ENCODE data around the gene ALG1.
"Not testable (repeated sequence)": the region's sequence is repeated elsewhere in the genome, so short reads cannot be mapped to it uniquely, and the experiment has no call there.

ALG1 gene

GRCh38 chr16:5075637-5076036 lies 4.0 kb downstream of the ALG1 start:
- WGBS, 2 experiments (ENCODE audit: insufficient coverage in 2 of 2) = 85 to 94% methylated on average over 4 to 5 of the region's 5 CpGs
- no peak overlapping the region for H3K4me3 ChIP-seq (ENCODE audit: extremely low read depth, insufficient read depth, low read length, poor library complexity, severe bottlenecking)

GRCh38 chr16:5077304-5077703 lies 5.7 kb downstream of the ALG1 start:
- H3K4me3 ChIP-seq (ENCODE audit: extremely low read depth, insufficient read depth, low read length, poor library complexity, severe bottlenecking) = no peak overlapping the region
- no peaks in the 10 kb centered on the region for H3K4me1 ChIP-seq (ENCODE audit: control insufficient read depth, insufficient read depth, low read length, poor library complexity, severe bottlenecking)
- 95 to 96% methylated on average over 10 to 13 of the region's 13 CpGs for WGBS, 2 experiments (ENCODE audit: insufficient coverage in 2 of 2)
- H3K9me3 ChIP-seq (ENCODE audit: control insufficient read depth, low read length) = no peaks in the 10 kb centered on the region
- no peak overlapping the region for H3K27ac ChIP-seq (ENCODE audit: low read depth, low read length, severe bottlenecking)
- peaks cover 40% of the 10 kb centered on the region for H3K36me3 ChIP-seq (ENCODE audit: control insufficient read depth, insufficient read depth, low read length)

More at GRCh38 chr16:5075637-5076036, 4.0 kb downstream of the ALG1 start:
- H3K27ac ChIP-seq (ENCODE audit: low read depth, low read length, severe bottlenecking) = no peak overlapping the region
- H3K36me3 ChIP-seq (ENCODE audit: control insufficient read depth, insufficient read depth, low read length) = peaks cover 38% of the 10 kb centered on the region
- H3K9me3 ChIP-seq (ENCODE audit: control insufficient read depth, low read length) = no peaks in the 10 kb centered on the region
- no peaks in the 10 kb centered on the region for H3K4me1 ChIP-seq (ENCODE audit: control insufficient read depth, insufficient read depth, low read length, poor library complexity, severe bottlenecking)

DNA sequence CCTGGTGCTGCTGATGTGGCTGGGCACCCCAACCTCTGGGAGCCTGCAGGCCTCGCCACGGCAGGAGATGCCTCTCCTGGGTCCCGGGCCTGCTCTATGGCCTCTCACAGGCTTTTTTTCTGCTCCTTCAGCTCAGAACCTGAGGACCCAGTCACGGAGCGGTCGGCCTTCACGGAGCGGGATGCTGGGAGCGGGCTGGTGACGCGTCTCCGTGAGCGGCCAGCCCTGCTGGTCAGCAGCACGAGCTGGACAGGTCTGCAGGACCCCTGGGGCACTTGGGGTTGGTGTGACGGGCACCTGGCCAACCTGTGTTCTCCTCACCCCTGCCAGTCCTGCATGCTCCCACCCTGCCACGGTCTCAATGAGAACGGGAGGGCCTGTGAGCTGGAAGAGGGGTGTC lies 7.0 kb downstream of the ALG1 start:
- Histone ChIP-seq H3K9me3 (ENCODE audit: control insufficient read depth, low read length) (no peaks in the 10 kb centered on the region), H3K27ac (ENCODE audit: low read depth, low read length, severe bottlenecking) (no peak overlapping the region), H3K4me3 (ENCODE audit: extremely low read depth, insufficient read depth, low read length, poor library complexity, severe bottlenecking) (no peak overlapping the region), H3K36me3 (ENCODE audit: control insufficient read depth, insufficient read depth, low read length) (peaks cover 40% of the 10 kb centered on the region), H3K4me1 (ENCODE audit: control insufficient read depth, insufficient read depth, low read length, poor library complexity, severe bottlenecking) (no peaks in the 10 kb centered on the region)
- WGBS, 2 experiments (ENCODE audit: insufficient coverage in 2 of 2) = 91 to 96% methylated on average over 5 to 14 of the region's 17 CpGs

DNA sequence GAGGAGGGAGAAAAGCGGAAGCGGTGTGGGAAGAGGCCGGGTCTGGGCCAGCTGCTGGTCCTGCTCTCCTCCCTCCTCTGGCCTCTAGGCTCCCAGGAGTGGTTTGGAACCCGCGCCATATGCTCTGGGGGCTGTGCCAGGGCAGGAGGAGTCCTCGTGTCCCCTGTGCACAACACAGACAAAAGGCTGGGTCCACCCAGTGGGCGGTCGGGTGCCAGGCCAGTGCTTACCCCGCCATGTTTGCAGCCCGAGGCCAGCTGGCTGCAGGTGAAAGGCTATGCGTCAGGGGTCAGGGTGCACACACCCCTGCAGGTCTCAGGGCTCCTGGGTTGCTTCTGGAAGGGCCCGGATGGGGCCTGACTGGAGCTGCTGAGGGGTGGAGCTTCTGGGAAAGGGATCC lies 8.8 kb downstream of the ALG1 start:
- not testable (repeated sequence) for H3K4me3 ChIP-seq (ENCODE audit: extremely low read depth, insufficient read depth, low read length, poor library complexity, severe bottlenecking); H3K27ac ChIP-seq (ENCODE audit: low read depth, low read length, severe bottlenecking); H3K9me3 ChIP-seq (ENCODE audit: control insufficient read depth, low read length); H3K4me1 ChIP-seq (ENCODE audit: control insufficient read depth, insufficient read depth, low read length, poor library complexity, severe bottlenecking)
- WGBS, 2 experiments (ENCODE audit: insufficient coverage in 2 of 2) = 93 to 98% methylated on average over 7 to 11 of the region's 12 CpGs
- H3K36me3 ChIP-seq (ENCODE audit: control insufficient read depth, insufficient read depth, low read length) = peaks cover 34% of the 10 kb centered on the region

DNA sequence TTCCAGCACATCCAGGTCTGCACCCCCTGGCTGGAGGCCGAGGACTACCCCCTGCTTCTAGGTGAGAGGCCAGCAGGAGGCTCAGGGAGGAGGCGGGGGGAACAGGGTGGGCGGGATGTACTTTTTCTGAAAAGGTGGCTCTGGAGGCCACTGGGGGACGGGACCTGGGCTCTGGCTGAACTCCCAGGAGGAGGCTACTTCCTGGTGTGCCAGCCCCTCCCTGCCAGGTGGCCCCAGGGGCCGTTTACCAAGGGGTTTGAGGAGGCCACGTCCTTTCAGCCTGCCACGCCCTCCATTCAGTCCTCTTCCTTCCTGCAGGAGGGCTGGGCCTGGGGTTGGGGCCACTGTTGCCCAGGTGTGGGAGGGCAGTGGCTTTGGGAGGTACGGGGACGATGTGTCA lies 9.4 kb downstream of the ALG1 start:
- H3K4me3 ChIP-seq (ENCODE audit: extremely low read depth, insufficient read depth, low read length, poor library complexity, severe bottlenecking); H3K9me3 ChIP-seq (ENCODE audit: control insufficient read depth, low read length); H3K4me1 ChIP-seq (ENCODE audit: control insufficient read depth, insufficient read depth, low read length, poor library complexity, severe bottlenecking); H3K27ac ChIP-seq (ENCODE audit: low read depth, low read length, severe bottlenecking): not testable (repeated sequence)
- peaks cover 32% of the 10 kb centered on the region for H3K36me3 ChIP-seq (ENCODE audit: control insufficient read depth, insufficient read depth, low read length)
- 90 to 98% methylated on average over 2 to 5 of the region's 9 CpGs for WGBS, 2 experiments (ENCODE audit: insufficient coverage in 2 of 2)

DNA sequence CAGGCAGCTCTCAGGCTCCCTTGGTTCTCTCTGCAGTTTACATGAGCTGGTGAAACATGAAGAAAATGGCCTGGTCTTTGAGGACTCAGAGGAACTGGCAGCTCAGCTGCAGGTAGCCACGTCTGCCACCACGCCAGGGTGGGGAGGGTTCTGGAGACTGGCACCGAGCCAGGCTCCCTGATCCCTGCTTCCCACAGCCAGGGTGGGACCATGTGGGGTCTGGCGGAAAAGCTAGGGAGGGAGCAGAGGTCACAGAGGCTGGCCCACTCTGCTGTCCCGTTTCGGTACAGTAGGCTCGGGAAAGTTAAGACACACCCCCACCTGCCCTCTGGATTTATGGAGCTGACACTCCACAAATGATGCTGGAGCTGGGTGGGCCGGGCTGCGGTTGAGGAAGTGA lies 12.0 kb downstream of the ALG1 start:
- H3K9me3 ChIP-seq (ENCODE audit: control insufficient read depth, low read length); H3K27ac ChIP-seq (ENCODE audit: low read depth, low read length, severe bottlenecking); H3K4me1 ChIP-seq (ENCODE audit: control insufficient read depth, insufficient read depth, low read length, poor library complexity, severe bottlenecking); H3K4me3 ChIP-seq (ENCODE audit: extremely low read depth, insufficient read depth, low read length, poor library complexity, severe bottlenecking): not testable (repeated sequence)
- WGBS, 2 experiments (ENCODE audit: insufficient coverage in 2 of 2) = 85 to 89% methylated on average over 5 of the region's 9 CpGs
- H3K36me3 ChIP-seq (ENCODE audit: control insufficient read depth, insufficient read depth, low read length) = peaks cover 17% of the 10 kb centered on the region

DNA sequence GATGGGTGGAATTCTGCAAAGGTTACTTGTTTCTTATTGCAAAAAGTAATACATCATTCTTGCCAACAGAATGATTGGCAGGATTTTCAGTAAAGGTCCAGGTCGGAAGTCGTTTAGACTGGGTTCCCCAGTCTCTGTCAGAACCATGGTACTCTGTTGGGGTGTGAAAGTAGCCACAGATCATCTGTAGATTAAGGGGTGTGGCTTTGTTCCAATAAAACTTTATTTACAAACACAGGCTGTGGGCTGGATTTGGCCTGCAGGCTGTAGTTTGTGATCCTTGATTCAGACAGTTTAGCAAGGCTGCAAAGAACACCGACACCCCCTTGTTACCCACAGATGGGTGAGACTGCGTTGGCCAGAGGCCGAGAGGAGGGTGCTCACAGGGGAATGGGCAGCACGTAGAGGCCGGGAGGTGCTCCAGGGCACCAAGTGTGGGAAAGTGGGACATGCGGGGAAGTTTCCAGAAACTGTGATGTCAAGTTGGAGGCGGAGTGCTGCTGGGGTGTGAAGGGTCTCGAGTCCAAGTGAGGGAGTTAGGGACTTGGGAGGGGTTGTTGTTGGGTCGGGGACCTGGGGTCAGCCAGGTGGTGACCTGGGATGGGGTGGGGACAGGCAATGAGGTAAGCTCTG lies 12.6 kb downstream of the ALG1 start:
- WGBS, 2 experiments (ENCODE audit: insufficient coverage in 2 of 2) = 84 to 89% methylated on average over 5 to 7 of the region's 11 CpGs
- H3K4me3 ChIP-seq (ENCODE audit: extremely low read depth, insufficient read depth, low read length, poor library complexity, severe bottlenecking); H3K9me3 ChIP-seq (ENCODE audit: control insufficient read depth, low read length); H3K27ac ChIP-seq (ENCODE audit: low read depth, low read length, severe bottlenecking); H3K4me1 ChIP-seq (ENCODE audit: control insufficient read depth, insufficient read depth, low read length, poor library complexity, severe bottlenecking): not testable (repeated sequence)
- H3K36me3 ChIP-seq (ENCODE audit: control insufficient read depth, insufficient read depth, low read length) = peaks cover 14% of the 10 kb centered on the region

DNA sequence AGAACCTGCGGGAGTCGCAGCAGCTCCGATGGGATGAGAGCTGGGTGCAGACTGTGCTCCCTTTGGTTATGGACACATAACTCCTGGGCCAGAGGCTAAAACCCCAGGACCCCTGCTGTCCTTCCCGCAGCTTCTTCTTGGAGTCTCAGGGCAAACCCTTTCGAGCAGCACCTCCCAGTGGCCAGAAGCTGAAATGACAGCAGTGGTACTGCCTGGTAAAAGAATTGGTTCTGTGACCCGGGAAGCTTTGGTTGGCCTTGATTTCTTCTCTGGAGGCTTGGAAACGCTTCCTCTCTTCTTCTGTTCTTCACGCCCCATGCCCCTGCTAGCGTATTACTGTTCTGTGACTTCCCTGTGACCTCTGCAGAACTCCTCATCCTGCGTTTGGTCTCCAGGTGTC lies 13.2 kb downstream of the ALG1 start:
- WGBS, 2 experiments (ENCODE audit: insufficient coverage in 2 of 2) = 56 to 62% methylated on average over 6 of the region's 10 CpGs
- H3K36me3 ChIP-seq (ENCODE audit: control insufficient read depth, insufficient read depth, low read length) = peaks cover 12% of the 10 kb centered on the region
- H3K27ac ChIP-seq (ENCODE audit: low read depth, low read length, severe bottlenecking); H3K4me1 ChIP-seq (ENCODE audit: control insufficient read depth, insufficient read depth, low read length, poor library complexity, severe bottlenecking); H3K4me3 ChIP-seq (ENCODE audit: extremely low read depth, insufficient read depth, low read length, poor library complexity, severe bottlenecking); H3K9me3 ChIP-seq (ENCODE audit: control insufficient read depth, low read length): not testable (repeated sequence)

GRCh38 chr16:5085716-5086115 lies 14.1 kb downstream of the ALG1 start:
- peaks cover 12% of the 10 kb centered on the region for H3K36me3 ChIP-seq (ENCODE audit: control insufficient read depth, insufficient read depth, low read length)
- not testable (repeated sequence) for H3K4me1 ChIP-seq (ENCODE audit: control insufficient read depth, insufficient read depth, low read length, poor library complexity, severe bottlenecking); H3K4me3 ChIP-seq (ENCODE audit: extremely low read depth, insufficient read depth, low read length, poor library complexity, severe bottlenecking); H3K9me3 ChIP-seq (ENCODE audit: control insufficient read depth, low read length); H3K27ac ChIP-seq (ENCODE audit: low read depth, low read length, severe bottlenecking)
- 89 to 90% methylated on average over 5 to 7 of the region's 11 CpGs for WGBS, 2 experiments (ENCODE audit: insufficient coverage in 2 of 2)

DNA sequence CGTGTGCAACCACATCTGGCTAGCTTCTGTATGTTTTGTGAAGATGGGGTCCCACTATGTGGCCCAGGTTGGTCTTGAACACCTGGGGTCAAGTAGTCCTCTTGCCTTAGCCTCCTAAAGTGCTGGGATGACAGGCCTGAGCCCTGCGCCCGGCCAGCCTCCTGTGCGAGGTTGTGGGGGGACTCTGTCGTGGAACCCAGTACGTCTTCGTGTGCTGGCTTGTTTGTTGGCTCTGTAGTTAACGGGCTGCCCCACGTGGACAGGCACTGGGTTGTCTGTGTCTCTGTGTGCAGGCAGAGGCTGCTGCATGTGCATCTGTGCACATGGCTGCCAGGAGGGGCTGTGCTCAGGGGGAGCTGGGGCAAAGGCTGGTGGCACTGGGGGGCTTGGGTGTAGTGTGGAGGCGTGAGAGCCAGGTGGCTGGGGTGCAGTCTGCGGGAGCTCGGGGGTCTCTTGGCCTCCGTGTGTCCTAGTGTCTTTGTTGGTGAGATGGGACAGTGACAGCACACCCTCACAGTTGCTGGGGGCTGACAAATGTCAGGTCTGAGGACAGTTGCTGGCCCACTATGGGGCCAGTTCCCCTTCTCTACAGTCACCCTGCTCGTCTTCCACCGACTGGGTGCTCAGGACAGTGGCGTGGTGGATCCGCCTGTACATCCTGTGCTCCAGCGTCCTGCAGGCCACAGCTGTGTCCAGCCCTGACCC lies 16.6 kb downstream of the ALG1 start:
- H3K4me1 ChIP-seq (ENCODE audit: control insufficient read depth, insufficient read depth, low read length, poor library complexity, severe bottlenecking); H3K4me3 ChIP-seq (ENCODE audit: extremely low read depth, insufficient read depth, low read length, poor library complexity, severe bottlenecking); H3K27ac ChIP-seq (ENCODE audit: low read depth, low read length, severe bottlenecking); H3K36me3 ChIP-seq (ENCODE audit: control insufficient read depth, insufficient read depth, low read length); H3K9me3 ChIP-seq (ENCODE audit: control insufficient read depth, low read length): not testable (repeated sequence)
- WGBS, 2 experiments (ENCODE audit: insufficient coverage in 2 of 2) = 96 to 97% methylated on average over 9 to 11 of the region's 18 CpGs

DNA sequence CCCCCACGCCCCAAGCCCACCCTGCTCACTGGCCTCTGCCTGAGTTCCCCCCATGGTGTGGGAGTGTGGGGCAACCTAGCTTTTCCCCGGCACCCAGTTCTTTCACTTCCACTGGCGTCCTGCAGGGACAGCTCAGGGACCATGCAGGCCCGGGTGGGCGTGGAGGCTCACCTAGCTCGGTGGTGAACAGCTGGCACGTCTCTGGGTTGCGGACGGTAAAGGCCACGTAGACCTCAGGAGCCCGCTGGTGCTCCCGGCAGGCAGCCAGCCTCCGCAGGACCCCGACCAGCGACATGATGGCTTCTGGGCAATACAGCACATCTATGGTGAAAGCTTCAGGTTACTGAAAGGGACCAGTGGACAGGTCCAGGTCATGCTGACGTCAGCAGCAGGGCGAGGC lies 17.3 kb downstream of the ALG1 start:
- H3K4me1 ChIP-seq (ENCODE audit: control insufficient read depth, insufficient read depth, low read length, poor library complexity, severe bottlenecking); H3K4me3 ChIP-seq (ENCODE audit: extremely low read depth, insufficient read depth, low read length, poor library complexity, severe bottlenecking); H3K36me3 ChIP-seq (ENCODE audit: control insufficient read depth, insufficient read depth, low read length); H3K27ac ChIP-seq (ENCODE audit: low read depth, low read length, severe bottlenecking); H3K9me3 ChIP-seq (ENCODE audit: control insufficient read depth, low read length): not testable (repeated sequence)
- 94 to 97% methylated on average over 8 to 14 of the region's 17 CpGs for WGBS, 2 experiments (ENCODE audit: insufficient coverage in 2 of 2)
